Embryonic facial prominence (tissue), 1 donor: ENCODE data around the gene RPS6KA2.

Experiments
- DNase-seq: peaks from one replicate; pipeline ENCODE4 v3.0.0-alpha.2; 2016; ENCODE audit errors: extremely low spot score

RPS6KA2 gene

GRCh38 chr6:166656230-166657151 is 29.4 kb upstream of the RPS6KA2 start:
- no peak for DNase-seq

DNA sequence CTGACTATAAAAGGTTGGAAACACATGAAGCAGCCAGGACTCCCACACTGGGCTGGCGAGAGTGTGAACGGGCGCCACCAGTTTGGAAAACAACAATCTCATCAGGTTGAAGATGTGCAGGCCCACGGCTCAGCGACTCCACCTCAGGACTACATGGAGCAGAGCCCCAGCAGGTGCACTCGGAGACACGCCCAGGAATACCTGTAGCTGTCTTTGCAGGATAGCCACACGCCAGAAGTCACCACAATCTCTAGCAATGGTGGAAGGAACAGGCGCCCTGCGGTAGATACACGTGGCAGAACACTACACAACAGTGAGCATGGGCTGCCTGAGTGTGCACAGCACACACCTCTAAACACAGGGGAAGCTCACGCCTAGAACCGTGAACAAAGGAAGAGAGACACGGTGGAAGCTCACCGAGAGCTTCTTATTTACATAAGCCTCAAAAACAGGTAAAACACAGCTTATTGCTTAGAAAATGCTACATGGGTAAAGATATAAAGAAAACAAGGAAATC is 28.7 kb upstream of the RPS6KA2 start:
- DNase-seq = no peak

- no peak for DNase-seq
Observed at GRCh38 chr6:166655251-166655650, 28.2 kb upstream of the RPS6KA2 start.

GRCh38 chr6:166654573-166654972 is 27.5 kb upstream of the RPS6KA2 start:
- DNase-seq = no peak

DNA sequence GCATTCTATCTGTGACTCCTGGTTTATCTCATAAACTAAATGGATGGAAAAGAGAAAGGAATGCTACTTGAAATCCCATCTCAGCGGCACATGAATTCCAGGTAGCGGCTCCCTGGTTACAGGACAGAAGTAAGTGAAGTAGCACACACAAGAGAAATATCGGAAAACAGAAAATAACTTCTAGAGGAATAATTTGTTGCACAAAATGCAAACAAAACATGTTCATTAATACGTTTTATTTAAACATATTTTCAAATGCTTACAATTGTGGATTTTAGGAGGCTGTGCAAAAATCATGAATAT is 26.5 kb upstream of the RPS6KA2 start:
- DNase-seq = no peak

GRCh38 chr6:166650824-166651807 is 24.1 kb upstream of the RPS6KA2 start:
- DNase-seq = no peak

DNA sequence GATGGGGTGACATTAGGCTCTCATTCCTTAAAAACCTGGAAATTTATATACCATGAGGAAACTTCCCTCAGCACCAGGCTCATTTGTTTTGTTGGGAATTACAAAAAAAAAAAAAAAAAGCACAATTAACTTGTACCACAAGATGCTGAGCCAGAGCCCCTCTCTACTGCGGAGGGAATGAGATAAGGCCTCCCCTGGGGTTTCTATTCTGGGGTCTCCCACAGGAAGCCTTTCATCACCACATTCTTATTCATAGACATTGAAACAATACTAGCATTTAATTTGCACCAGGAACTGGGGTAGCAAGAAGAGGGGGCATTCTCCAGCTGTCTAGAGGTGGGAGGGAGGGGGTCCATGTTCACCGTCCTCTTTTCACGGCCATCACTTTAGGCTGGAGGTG is 23.0 kb upstream of the RPS6KA2 start:
- no peak for DNase-seq

DNA sequence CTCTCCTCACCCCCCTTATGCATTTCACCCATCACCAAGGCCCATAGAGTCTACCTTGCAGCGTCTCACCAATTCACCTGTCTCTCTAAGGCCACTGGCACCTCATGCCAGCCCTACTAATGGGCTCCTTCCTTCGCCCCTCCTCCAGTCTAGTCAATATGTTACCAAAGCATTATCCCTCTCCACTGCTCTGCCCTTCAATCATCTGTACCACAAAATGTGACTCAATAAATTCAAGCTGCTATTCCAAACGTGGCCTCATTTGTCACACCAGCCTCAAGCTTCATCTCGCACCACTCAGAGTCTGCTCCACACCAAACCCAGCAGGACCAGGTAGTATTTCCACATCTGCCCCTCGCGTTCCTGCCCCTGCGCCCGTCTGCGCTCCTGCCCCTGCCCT is 21.8 kb upstream of the RPS6KA2 start:
- DNase-seq = no peak

- no peak for DNase-seq
Observed at GRCh38 chr6:166647896-166648295, 20.8 kb upstream of the RPS6KA2 start.

GRCh38 chr6:166646716-166647115 is 19.7 kb upstream of the RPS6KA2 start:
- no peak for DNase-seq

DNA sequence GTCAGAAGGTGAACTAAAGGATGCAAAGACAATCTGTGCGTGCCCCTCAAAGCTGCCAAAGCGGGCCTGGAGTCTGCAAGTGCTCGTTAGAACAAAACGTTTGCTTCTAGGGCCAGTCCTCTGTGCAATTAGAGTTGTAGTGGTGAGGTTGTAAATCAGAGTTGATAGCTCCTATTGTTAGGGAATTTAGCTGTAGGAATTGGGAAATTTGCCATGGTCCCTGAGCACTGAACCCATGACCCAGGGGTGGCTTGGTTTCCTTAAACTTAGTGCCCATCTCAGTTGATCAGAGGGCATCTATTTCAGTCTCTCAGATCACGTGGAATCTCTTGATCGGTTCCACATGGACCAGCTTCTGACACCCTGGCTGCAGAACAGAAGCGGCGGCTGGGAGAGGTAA is 18.8 kb upstream of the RPS6KA2 start:
- DNase-seq = no peak

- no peak for DNase-seq
Observed at GRCh38 chr6:166644681-166645080, 17.6 kb upstream of the RPS6KA2 start.

GRCh38 chr6:166643891-166644590 is 17.0 kb upstream of the RPS6KA2 start:
- no peak for DNase-seq

GRCh38 chr6:166642646-166643045 is 15.6 kb upstream of the RPS6KA2 start:
- no peak for DNase-seq

DNA sequence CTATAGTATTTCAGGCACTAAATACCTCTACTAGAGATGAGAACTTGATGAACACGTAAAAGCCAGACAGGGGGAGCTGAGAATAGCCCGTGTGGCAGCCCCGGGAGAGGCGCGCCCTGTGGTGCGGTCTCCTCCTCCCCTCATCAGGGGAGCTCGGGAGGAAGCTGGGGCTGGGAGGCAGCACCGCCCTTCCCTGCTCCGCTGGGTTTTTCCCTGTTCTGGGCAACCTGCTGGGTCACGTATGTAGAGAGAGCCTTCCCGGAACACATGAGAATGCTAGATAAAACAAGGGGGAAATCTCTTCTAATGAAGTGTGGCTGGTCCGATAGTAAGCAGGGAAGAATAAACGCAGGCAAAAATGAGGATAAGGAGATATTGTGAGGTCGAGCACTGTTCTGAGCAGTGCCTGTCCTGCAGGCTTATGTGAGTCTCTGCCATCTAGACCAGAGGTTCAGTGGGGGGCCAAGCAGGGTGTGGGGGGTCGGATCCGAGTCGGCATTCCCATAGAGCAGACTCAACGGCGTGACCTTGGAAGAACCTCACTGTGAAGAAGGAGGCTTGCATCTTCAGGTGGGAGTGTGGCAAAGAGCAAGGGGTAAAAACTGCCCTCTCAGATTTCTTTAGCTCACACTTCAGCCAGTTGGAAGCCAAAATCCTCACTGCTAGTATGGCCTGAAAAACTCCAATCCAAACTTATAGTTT is 13.4 kb upstream of the RPS6KA2 start:
- DNase-seq = no peak

GRCh38 chr6:166639921-166640320 is 12.9 kb upstream of the RPS6KA2 start:
- no peak for DNase-seq

- DNase-seq = no peak
Observed at GRCh38 chr6:166638573-166638964, 11.5 kb upstream of the RPS6KA2 start.

- no peak for DNase-seq
Observed at GRCh38 chr6:166637812-166638572, 10.9 kb upstream of the RPS6KA2 start.

DNA sequence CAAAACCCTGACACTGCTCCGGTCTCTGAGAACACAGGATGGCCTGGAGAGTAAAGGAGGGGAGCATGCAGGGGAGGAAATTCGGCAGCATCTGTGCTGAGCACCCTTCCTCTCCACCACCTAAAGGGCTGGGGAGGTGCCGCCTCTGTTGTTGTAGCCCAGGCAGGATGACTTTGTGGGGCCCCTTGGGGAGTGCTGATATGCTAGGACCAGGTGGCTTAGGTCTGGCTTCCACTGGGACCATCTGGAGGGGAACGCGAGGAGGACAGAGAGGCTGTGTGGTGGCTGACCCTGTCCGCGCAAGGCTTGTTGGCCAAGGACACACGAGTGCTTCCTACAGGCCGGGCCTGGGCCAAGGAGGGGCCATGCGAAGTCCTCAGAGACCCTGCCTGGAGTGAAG is 9.9 kb upstream of the RPS6KA2 start:
- DNase-seq = no peak

GRCh38 chr6:166636191-166636933 is 9.3 kb upstream of the RPS6KA2 start:
- no peak for DNase-seq
